CD14-positive monocyte (primary cell): ENCODE measurements around the gene IFT74. TPM values are rescaled to one million over a fixed set of nuclear protein-coding genes. Genes with fewer than 3 reads are reported as not detected.

Experiments used
- DNase-seq, 3 donors: peaks; one replicate each; pipeline ENCODE4 v3.0.0-alpha.2; 2011 to 2022
- H2AFZ ChIP-seq: 2 replicates; pipeline ENCODE4 v1.6.0; 2012; ENCODE audit warnings: mild to moderate bottlenecking, low read depth, low read length, inconsistent platforms; ENCODE audit not compliant: insufficient read depth, poor library complexity, severe bottlenecking
- H3K27ac ChIP-seq, 2 donors: 1 replicate in 1 of 2; 2 replicates in 1 of 2; pipeline ENCODE4 v1.5.1; 2012 to 2013; ENCODE audit warnings: low read length in 2 of 2, control low read depth in 1 of 2, inconsistent platforms in 1 of 2, low read depth in 1 of 2, mild to moderate bottlenecking in 1 of 2
- H3K27me3 ChIP-seq, 2 donors: one replicate each; pipeline versions ENCODE4 v1.6.0 to v1.6.1; 2011 to 2013; ENCODE audit warnings: low read length in 2 of 2; ENCODE audit not compliant: control insufficient read depth in 2 of 2, insufficient read depth in 2 of 2
- H3K36me3 ChIP-seq, 2 donors: replicated peaks in 1 of 2; 1 replicate in 1 of 2; 2 replicates in 1 of 2; pipeline versions ENCODE4 v1.5.1 to v1.6.1; 2012 to 2013; ENCODE audit warnings: low read length in 2 of 2, control low read depth in 1 of 2, inconsistent platforms in 1 of 2, mild to moderate bottlenecking in 1 of 2; ENCODE audit not compliant: insufficient read depth in 2 of 2, control insufficient read depth in 1 of 2
- H3K4me1 ChIP-seq, 2 donors: 1 replicate in 1 of 2; 2 replicates in 1 of 2; pipeline versions ENCODE4 v1.5.1 to v1.6.1; 2012 to 2013; ENCODE audit warnings: low read length in 2 of 2, control low read depth in 1 of 2, inconsistent platforms in 1 of 2, mild to moderate bottlenecking in 1 of 2, moderate library complexity in 1 of 2; ENCODE audit not compliant: insufficient read depth in 2 of 2, control insufficient read depth in 1 of 2
- H3K4me2 ChIP-seq: replicated peaks from 2 replicates; pipeline ENCODE3; 2012; ENCODE audit warnings: low read length, moderate library complexity, mild to moderate bottlenecking; ENCODE audit not compliant: poor library complexity, severe bottlenecking; ENCODE audit errors: extremely low read depth
- H3K4me3 ChIP-seq, 3 experiments: fragments of 200-600 bp in 1 of 3; sonication (generic) in 1 of 3; replicated peaks in 1 of 3; 1 replicate in 2 of 3; 2 replicates in 1 of 3; pipeline ENCODE4 v1.5.1; 2011 to 2013; ENCODE audit warnings: low read length in 3 of 3, mild to moderate bottlenecking in 3 of 3, control low read depth in 2 of 3, low read depth in 2 of 3, inconsistent platforms in 1 of 3, moderate library complexity in 1 of 3
- H3K79me2 ChIP-seq: 2 replicates; pipeline ENCODE4 v1.6.0; 2012; ENCODE audit warnings: mild to moderate bottlenecking, control low read depth, inconsistent platforms, low read length, moderate library complexity; ENCODE audit not compliant: insufficient read depth
- H3K9ac ChIP-seq: 2 replicates; pipeline ENCODE4 v1.6.0; 2017; ENCODE audit warnings: low read length, mild to moderate bottlenecking; ENCODE audit not compliant: insufficient read depth, poor library complexity, severe bottlenecking
- H3K9me3 ChIP-seq, 2 donors: replicated peaks in 1 of 2; 1 replicate in 1 of 2; 2 replicates in 1 of 2; pipeline versions ENCODE4 v1.5.1 to v1.6.1; 2012 to 2013; ENCODE audit warnings: low read length in 2 of 2, control low read depth in 1 of 2; ENCODE audit not compliant: control insufficient read depth in 1 of 2, insufficient read depth in 1 of 2
- H4K20me1 ChIP-seq: 2 replicates; pipeline ENCODE4 v1.6.0; 2012; ENCODE audit warnings: mild to moderate bottlenecking, low read length, control low read depth, moderate library complexity; ENCODE audit not compliant: insufficient read depth
- H3K27ac Mint-ChIP-seq, 7 donors: one replicate each; pipeline ENCODE4 v1.8.0; 2020; ENCODE audit warnings: mild to moderate bottlenecking in 7 of 7, mixed read lengths in 7 of 7, moderate library complexity in 6 of 7, inconsistent platforms in 2 of 7
- H3K27me3 Mint-ChIP-seq, 3 donors: one replicate each; pipeline ENCODE4 v1.8.0; 2021 to 2022; ENCODE audit warnings: low read depth in 3 of 3, mild to moderate bottlenecking in 3 of 3, mixed read lengths in 3 of 3, moderate library complexity in 3 of 3, inconsistent platforms in 1 of 3
- H3K36me3 Mint-ChIP-seq, 2 donors: one replicate each; pipeline ENCODE4 v1.8.0; 2020; ENCODE audit warnings: mixed read lengths in 2 of 2, inconsistent platforms in 1 of 2, mild to moderate bottlenecking in 1 of 2
- H3K4me1 Mint-ChIP-seq: one replicate; pipeline ENCODE4 v1.8.0; 2020; ENCODE audit warnings: mild to moderate bottlenecking, mixed read lengths
- H3K4me3 Mint-ChIP-seq, 2 donors: one replicate each; pipeline ENCODE4 v1.8.0; 2020; ENCODE audit warnings: mild to moderate bottlenecking in 2 of 2, mixed read lengths in 2 of 2, moderate library complexity in 1 of 2
- H3K9me3 Mint-ChIP-seq, 7 donors: one replicate each; pipeline ENCODE4 v1.8.0; 2020 to 2022; ENCODE audit warnings: mixed read lengths in 7 of 7, mild to moderate bottlenecking in 6 of 7, moderate library complexity in 6 of 7, inconsistent platforms in 2 of 7
- CTCF ChIP-seq: fragments of 200-600 bp; IDR thresholded peaks from one replicate; pipeline ENCODE4 v1.8.0; 2022; ENCODE audit warnings: antibody characterized with exemption, mild to moderate bottlenecking
- WGBS: methylation state at CpG from one replicate; pipeline ENCODE4 v1.1.5; 2013; ENCODE audit warnings: missing lambda C conversion rate; ENCODE audit not compliant: insufficient coverage; 5-methylcytosine and 5-hydroxymethylcytosine counted together
- intact Hi-C, 2 donors: fragments of 100-400 bp; cut with micrococcal nuclease; formaldehyde crosslinking; loops; one replicate each; pipeline versions ENCODE4 v1.15.0 to v1.15.1; 2023
- polyA plus RNA-seq, 3 donors: library from polyadenylated mRNA; depleted of rRNA in 1 of 3; unstranded in 2 of 3; stranded (reverse) in 1 of 3; fragments of 300-500 nt in 2 of 3; fragments of >200 nt in 1 of 3; fragmentation: Illumina TruSeq in 2 of 3; gene quantifications; 1 replicate in 2 of 3; 2 replicates in 1 of 3; pipeline ENCODE4 v1.2.3, GENCODE V29; 2012 to 2021

Gene IFT74
- polyA plus RNA-seq, 3 donors: 2.6 to 6.0 (median 3.7) TPM

GRCh38 chr9:27054125-27054524, 97.9 kb downstream of the IFT74 start:
- TF ChIP-seq CTCF: no peak
- H3K4me2 ChIP-seq: no peak overlapping the region
- Mint-ChIP-seq H3K4me1 (no peaks in the 10 kb centered on the region), H3K4me3 (no peak overlapping the region), H3K36me3 (peaks cover 6 to 10% of the 10 kb centered on the region in 2 donors), H3K27me3 (no peaks in the 10 kb centered on the region), H3K27ac (no peak overlapping the region), H3K9me3 (peaks cover 0 to 3% (median 0%) of the 10 kb centered on the region in 7 donors)
- intact Hi-C loops: no loop called here
- H3K27me3 ChIP-seq: no peaks in the 10 kb centered on the region
- H3K4me1 ChIP-seq: no peaks in the 10 kb centered on the region
- peaks cover 0 to 11% of the 10 kb centered on the region in 2 donors for H3K36me3 ChIP-seq
- no peaks in the 10 kb centered on the region for H4K20me1 ChIP-seq
- no peaks in the 10 kb centered on the region for H3K9me3 ChIP-seq
- H3K4me3 ChIP-seq: no peak overlapping the region
- H3K27ac ChIP-seq: no peak overlapping the region
- no peak for DNase-seq
- H2AFZ ChIP-seq: no peak overlapping the region
- no peak overlapping the region for H3K9ac ChIP-seq
- 100% methylated on average over 1 of the region's 1 CpG for WGBS
- no peaks in the 10 kb centered on the region for H3K79me2 ChIP-seq

- H3K9ac ChIP-seq: no peak overlapping the region
- Mint-ChIP-seq H3K4me3 (no peak overlapping the region), H3K4me1 (no peaks in the 10 kb centered on the region), H3K27ac (no peak overlapping the region), H3K9me3 (peaks cover 0 to 3% (median 0%) of the 10 kb centered on the region in 7 donors), H3K27me3 (no peaks in the 10 kb centered on the region), H3K36me3 (peaks cover 6% of the 10 kb centered on the region in 2 donors)
- no peak overlapping the region for H3K4me3 ChIP-seq
- H4K20me1 ChIP-seq: no peaks in the 10 kb centered on the region
- H3K9me3 ChIP-seq: no peaks in the 10 kb centered on the region
- no peak for TF ChIP-seq CTCF
- H3K79me2 ChIP-seq: no peaks in the 10 kb centered on the region
- H3K36me3 ChIP-seq: peaks cover 0 to 11% of the 10 kb centered on the region in 2 donors
- no peak for DNase-seq
- H3K27me3 ChIP-seq: no peaks in the 10 kb centered on the region
- intact Hi-C loops: no loop called here
- H3K27ac ChIP-seq: no peak overlapping the region
- no peak overlapping the region for H3K4me2 ChIP-seq
- H2AFZ ChIP-seq: no peak overlapping the region
- H3K4me1 ChIP-seq: no peaks in the 10 kb centered on the region
Observed at GRCh38 chr9:27054841-27055240, 98.6 kb downstream of the IFT74 start.
